ENCODE data around the gene SIAH1. TPM values are rescaled to one million over a fixed set of nuclear protein-coding genes. Genes with fewer than 3 reads are reported as not detected.

Gene SIAH1
- total and polyA plus RNA-seq, 9 of the 15 experiments (the other 6 are each of a cell fraction or from before 2014, with no cell fraction given): 4.1 to 14.3 (median 12.5) TPM

DNA sequence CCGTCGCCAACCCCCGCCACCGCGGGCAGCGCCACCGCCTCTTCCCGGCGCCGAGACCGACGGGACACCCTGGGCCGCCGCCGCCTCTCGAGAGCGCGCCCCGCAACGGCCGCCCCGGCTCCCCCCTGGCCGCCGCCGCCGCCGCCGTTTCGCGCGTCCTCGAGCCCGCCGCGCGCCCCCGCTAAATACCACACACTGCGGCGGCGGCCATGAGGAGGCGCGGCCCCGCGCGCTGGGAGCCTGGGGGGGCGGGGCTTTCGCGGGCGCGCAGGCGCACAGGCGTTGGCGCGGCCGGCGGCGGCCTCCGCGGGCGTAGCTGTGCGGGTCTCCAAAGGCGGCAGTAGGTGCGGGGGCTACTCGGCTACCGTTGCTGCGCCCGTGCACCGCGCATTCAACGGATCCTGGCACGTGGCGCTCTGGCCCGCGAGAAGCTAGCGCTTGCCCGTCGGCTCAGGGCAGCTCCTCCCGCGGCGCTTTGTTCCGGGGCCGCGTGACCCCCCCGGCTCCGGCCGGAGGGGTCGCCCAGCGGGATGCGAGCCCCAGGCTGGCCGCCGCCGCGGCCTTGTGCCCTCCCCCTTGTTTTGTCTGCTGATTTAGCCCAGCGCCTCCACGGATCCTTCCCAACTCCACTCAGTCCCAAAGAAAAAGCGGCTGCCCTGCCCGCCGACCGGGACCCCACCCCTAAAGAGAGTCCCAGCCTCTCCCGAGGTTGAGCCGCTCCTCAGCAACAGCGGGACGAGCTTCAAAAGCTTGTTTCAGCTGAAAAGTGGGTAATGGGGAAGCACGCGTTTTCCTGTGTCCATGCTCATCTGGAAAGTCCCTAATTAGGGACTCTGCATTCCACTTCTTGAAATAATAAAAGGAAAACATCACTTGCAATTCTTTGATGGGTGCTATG, at the start of gene SIAH1 (continued):
- TF ChIP-seq NFRKB (IDR thresholded peaks at IDR 0.05; ENCODE audit: low read depth) (0 out of 2 replicates have a peak, but pooled peaks have one; percentile 23), NCOR1 (IDR thresholded peaks at IDR 0.05) (no peak), WHSC1 (IDR thresholded peaks at IDR 0.05; ENCODE audit: low read length) (no peak), RB1 (IDR thresholded peaks at IDR 0.05; ENCODE audit: low read depth) (peak; percentile 70; the same call in 1 of the 2 replicates), ZNF133 (CRISPR knock-in tag; IDR thresholded peaks at IDR 0.05) (no peak), ZNF232 (CRISPR knock-in tag; IDR thresholded peaks at IDR 0.05) (no peak), MAFG (tag; conservative IDR thresholded peaks at IDR 0.05) (no peak), ZNF764 (CRISPR knock-in tag; IDR thresholded peaks at IDR 0.05; ENCODE audit: low read depth) (no peak)
- TF ChIP-seq, protein P1, sequence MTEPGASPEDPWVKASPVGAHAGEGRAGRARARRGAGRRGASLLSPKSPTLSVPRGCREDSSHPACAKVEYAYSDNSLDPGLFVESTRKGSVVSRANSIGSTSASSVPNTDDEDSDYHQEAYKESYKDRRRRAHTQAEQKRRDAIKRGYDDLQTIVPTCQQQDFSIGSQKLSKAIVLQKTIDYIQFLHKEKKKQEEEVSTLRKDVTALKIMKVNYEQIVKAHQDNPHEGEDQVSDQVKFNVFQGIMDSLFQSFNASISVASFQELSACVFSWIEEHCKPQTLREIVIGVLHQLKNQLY (CRISPR knock-in tag; conservative IDR thresholded peaks at IDR 0.05): no peak
- TF ChIP-seq, protein P2, sequence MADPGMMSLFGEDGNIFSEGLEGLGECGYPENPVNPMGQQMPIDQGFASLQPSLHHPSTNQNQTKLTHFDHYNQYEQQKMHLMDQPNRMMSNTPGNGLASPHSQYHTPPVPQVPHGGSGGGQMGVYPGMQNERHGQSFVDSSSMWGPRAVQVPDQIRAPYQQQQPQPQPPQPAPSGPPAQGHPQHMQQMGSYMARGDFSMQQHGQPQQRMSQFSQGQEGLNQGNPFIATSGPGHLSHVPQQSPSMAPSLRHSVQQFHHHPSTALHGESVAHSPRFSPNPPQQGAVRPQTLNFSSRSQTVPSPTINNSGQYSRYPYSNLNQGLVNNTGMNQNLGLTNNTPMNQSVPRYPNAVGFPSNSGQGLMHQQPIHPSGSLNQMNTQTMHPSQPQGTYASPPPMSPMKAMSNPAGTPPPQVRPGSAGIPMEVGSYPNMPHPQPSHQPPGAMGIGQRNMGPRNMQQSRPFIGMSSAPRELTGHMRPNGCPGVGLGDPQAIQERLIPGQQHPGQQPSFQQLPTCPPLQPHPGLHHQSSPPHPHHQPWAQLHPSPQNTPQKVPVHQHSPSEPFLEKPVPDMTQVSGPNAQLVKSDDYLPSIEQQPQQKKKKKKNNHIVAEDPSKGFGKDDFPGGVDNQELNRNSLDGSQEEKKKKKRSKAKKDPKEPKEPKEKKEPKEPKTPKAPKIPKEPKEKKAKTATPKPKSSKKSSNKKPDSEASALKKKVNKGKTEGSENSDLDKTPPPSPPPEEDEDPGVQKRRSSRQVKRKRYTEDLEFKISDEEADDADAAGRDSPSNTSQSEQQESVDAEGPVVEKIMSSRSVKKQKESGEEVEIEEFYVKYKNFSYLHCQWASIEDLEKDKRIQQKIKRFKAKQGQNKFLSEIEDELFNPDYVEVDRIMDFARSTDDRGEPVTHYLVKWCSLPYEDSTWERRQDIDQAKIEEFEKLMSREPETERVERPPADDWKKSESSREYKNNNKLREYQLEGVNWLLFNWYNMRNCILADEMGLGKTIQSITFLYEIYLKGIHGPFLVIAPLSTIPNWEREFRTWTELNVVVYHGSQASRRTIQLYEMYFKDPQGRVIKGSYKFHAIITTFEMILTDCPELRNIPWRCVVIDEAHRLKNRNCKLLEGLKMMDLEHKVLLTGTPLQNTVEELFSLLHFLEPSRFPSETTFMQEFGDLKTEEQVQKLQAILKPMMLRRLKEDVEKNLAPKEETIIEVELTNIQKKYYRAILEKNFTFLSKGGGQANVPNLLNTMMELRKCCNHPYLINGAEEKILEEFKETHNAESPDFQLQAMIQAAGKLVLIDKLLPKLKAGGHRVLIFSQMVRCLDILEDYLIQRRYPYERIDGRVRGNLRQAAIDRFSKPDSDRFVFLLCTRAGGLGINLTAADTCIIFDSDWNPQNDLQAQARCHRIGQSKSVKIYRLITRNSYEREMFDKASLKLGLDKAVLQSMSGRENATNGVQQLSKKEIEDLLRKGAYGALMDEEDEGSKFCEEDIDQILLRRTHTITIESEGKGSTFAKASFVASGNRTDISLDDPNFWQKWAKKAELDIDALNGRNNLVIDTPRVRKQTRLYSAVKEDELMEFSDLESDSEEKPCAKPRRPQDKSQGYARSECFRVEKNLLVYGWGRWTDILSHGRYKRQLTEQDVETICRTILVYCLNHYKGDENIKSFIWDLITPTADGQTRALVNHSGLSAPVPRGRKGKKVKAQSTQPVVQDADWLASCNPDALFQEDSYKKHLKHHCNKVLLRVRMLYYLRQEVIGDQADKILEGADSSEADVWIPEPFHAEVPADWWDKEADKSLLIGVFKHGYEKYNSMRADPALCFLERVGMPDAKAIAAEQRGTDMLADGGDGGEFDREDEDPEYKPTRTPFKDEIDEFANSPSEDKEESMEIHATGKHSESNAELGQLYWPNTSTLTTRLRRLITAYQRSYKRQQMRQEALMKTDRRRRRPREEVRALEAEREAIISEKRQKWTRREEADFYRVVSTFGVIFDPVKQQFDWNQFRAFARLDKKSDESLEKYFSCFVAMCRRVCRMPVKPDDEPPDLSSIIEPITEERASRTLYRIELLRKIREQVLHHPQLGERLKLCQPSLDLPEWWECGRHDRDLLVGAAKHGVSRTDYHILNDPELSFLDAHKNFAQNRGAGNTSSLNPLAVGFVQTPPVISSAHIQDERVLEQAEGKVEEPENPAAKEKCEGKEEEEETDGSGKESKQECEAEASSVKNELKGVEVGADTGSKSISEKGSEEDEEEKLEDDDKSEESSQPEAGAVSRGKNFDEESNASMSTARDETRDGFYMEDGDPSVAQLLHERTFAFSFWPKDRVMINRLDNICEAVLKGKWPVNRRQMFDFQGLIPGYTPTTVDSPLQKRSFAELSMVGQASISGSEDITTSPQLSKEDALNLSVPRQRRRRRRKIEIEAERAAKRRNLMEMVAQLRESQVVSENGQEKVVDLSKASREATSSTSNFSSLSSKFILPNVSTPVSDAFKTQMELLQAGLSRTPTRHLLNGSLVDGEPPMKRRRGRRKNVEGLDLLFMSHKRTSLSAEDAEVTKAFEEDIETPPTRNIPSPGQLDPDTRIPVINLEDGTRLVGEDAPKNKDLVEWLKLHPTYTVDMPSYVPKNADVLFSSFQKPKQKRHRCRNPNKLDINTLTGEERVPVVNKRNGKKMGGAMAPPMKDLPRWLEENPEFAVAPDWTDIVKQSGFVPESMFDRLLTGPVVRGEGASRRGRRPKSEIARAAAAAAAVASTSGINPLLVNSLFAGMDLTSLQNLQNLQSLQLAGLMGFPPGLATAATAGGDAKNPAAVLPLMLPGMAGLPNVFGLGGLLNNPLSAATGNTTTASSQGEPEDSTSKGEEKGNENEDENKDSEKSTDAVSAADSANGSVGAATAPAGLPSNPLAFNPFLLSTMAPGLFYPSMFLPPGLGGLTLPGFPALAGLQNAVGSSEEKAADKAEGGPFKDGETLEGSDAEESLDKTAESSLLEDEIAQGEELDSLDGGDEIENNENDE (IDR thresholded peaks at IDR 0.05; ENCODE audit: low read depth, low read length): no peak
- TF ChIP-seq, protein P3, sequence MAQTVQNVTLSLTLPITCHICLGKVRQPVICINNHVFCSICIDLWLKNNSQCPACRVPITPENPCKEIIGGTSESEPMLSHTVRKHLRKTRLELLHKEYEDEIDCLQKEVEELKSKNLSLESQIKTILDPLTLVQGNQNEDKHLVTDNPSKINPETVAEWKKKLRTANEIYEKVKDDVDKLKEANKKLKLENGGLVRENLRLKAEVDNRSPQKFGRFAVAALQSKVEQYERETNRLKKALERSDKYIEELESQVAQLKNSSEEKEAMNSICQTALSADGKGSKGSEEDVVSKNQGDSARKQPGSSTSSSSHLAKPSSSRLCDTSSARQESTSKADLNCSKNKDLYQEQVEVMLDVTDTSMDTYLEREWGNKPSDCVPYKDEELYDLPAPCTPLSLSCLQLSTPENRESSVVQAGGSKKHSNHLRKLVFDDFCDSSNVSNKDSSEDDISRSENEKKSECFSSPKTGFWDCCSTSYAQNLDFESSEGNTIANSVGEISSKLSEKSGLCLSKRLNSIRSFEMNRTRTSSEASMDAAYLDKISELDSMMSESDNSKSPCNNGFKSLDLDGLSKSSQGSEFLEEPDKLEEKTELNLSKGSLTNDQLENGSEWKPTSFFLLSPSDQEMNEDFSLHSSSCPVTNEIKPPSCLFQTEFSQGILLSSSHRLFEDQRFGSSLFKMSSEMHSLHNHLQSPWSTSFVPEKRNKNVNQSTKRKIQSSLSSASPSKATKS (CRISPR knock-in tag; IDR thresholded peaks at IDR 0.05): no peak

Data from K562 (cell line).